Skin epidermis (tissue), 12 donors: Measurements from ENCODE around the gene GLRX3.

Experiments used
- H3K27ac ChIP-seq, 21 experiments: fragments of 200-600 bp; sonication (generic) in 11 of 21; one replicate each; pipeline ENCODE4 v1.5.0; 2020; ENCODE audit warnings: mild to moderate bottlenecking in 3 of 21, inconsistent platforms in 2 of 21, moderate library complexity in 2 of 21
- H3K4me3 ChIP-seq, 7 experiments: fragments of 200-600 bp; sonication (generic) in 2 of 7; one replicate each; pipeline ENCODE4 v1.5.0; 2020; ENCODE audit warnings: inconsistent platforms in 2 of 7, mild to moderate bottlenecking in 2 of 7, moderate library complexity in 1 of 7

GLRX3 gene

DNA sequence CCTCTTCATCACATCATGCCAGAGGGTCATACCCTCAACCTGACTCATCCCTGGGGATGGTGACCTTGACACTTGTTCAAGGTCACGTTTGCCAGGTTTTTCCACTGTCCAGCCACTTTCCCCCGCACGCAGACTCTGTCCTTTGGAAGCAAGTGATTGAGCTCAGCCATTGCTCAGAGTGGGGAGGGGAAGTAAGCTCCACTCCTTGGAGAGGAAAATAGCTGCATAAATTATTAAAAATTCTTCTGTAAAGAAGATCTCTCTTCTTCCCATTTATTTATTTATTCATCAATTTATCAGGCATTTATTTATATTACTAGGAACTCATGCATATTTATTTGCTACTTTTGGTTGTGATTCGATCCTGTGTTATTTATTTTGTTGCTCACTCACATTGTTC is 88.0 kb downstream of the GLRX3 start:
- Histone ChIP-seq H3K27ac (no peak overlapping the region), H3K4me3 (no peak overlapping the region)

DNA sequence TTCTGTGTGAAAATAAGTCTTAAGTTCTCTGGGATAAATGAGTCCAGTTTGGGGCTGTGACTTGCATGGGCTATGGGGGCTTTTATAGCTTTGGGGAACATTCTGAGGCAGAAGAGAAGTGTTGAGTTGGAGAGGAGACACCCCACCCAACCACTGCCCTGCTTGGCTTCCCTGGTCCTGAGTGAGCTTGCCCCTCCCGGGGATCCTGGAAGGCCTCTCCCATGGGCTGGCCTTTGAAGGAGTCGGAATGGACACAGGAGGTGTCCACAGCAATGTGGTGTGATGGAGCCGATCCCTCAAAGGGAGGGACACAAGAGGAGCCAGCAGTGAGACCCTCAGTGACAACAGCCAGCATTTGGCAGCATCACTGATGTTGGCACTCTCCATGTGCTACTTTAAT is 89.8 kb downstream of the GLRX3 start:
- no peak overlapping the region for H3K27ac ChIP-seq
- no peak overlapping the region for H3K4me3 ChIP-seq

DNA sequence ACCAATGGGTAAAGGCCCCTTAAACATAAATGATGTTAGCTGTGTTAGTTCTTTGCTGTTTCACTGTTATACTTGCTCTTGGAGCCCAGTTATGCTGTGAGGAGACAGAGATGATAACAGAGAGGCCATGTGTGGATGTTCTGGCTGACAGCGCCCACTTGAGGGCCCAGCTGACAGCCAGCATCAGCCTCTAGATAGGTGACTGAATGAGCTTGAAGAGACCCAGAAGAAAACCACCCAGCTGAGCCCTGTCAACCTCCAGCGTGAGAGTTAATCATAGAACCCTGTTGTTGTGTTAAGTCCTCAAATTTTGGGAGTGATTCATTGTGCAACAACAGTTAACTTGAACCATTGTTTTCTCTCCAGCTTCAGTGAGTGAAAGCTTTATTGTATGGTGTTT is 91.7 kb downstream of the GLRX3 start:
- H3K4me3 ChIP-seq = no peak overlapping the region
- no peak overlapping the region for H3K27ac ChIP-seq
